Measurements from ENCODE around the gene ATP1A4.

The ATP1A4 gene

GRCh38 chr1:160162931-160163330, 11.5 kb downstream of the ATP1A4 start:
- no peak for ATAC-seq (ENCODE audit: low read depth)
- no peak overlapping the region for H3K27ac ChIP-seq (ENCODE audit: poor library complexity, severe bottlenecking)
- TF ChIP-seq, protein P1, sequence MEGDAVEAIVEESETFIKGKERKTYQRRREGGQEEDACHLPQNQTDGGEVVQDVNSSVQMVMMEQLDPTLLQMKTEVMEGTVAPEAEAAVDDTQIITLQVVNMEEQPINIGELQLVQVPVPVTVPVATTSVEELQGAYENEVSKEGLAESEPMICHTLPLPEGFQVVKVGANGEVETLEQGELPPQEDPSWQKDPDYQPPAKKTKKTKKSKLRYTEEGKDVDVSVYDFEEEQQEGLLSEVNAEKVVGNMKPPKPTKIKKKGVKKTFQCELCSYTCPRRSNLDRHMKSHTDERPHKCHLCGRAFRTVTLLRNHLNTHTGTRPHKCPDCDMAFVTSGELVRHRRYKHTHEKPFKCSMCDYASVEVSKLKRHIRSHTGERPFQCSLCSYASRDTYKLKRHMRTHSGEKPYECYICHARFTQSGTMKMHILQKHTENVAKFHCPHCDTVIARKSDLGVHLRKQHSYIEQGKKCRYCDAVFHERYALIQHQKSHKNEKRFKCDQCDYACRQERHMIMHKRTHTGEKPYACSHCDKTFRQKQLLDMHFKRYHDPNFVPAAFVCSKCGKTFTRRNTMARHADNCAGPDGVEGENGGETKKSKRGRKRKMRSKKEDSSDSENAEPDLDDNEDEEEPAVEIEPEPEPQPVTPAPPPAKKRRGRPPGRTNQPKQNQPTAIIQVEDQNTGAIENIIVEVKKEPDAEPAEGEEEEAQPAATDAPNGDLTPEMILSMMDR (IDR thresholded peaks at IDR 0.05; ENCODE audit: poor library complexity, severe bottlenecking) = no peak
- H3K4me1 ChIP-seq (ENCODE audit: insufficient read depth, poor library complexity, severe bottlenecking) = no peaks in the 10 kb centered on the region
- no peaks in the 10 kb centered on the region for H3K27me3 ChIP-seq (ENCODE audit: insufficient read depth, poor library complexity, severe bottlenecking)
- H3K36me3 ChIP-seq (ENCODE audit: low read depth) = no peaks in the 10 kb centered on the region
- H3K4me3 ChIP-seq (ENCODE audit: severe bottlenecking) = no peak overlapping the region
- no peak for DNase-seq (ENCODE audit: low spot score)
- H3K9me3 ChIP-seq (ENCODE audit: severe bottlenecking) = no peaks in the 10 kb centered on the region

DNA sequence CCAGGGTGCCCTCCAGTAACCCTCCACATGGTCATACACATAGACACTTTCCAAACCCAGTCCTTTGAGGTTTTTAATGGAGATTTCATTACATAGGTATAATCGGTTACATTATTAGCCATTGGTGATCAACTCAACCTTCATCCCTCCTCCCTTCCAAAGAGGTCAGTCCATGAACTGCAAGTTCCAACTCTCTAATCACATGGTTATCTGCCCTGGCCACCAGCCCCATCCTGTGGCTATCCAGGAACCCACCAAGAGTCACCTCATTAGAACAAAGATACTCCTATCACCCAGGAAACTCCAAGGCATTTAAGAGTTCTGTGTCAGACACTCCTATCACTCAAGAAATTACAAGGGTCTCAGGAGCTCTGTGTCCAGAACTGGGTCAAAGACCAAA, 12.2 kb downstream of the ATP1A4 start:
- Histone ChIP-seq H3K9me3 (ENCODE audit: severe bottlenecking) (no peaks in the 10 kb centered on the region), H3K4me1 (ENCODE audit: insufficient read depth, poor library complexity, severe bottlenecking) (no peaks in the 10 kb centered on the region), H3K27ac (ENCODE audit: poor library complexity, severe bottlenecking) (no peak overlapping the region), H3K4me3 (ENCODE audit: severe bottlenecking) (no peak overlapping the region), H3K36me3 (ENCODE audit: low read depth) (no peaks in the 10 kb centered on the region), H3K27me3 (ENCODE audit: insufficient read depth, poor library complexity, severe bottlenecking) (no peaks in the 10 kb centered on the region)
- DNase-seq (ENCODE audit: low spot score) (no peak), ATAC-seq (ENCODE audit: low read depth) (no peak)
- TF ChIP-seq, protein P1 (IDR thresholded peaks at IDR 0.05; ENCODE audit: poor library complexity, severe bottlenecking) = no peak

DNA sequence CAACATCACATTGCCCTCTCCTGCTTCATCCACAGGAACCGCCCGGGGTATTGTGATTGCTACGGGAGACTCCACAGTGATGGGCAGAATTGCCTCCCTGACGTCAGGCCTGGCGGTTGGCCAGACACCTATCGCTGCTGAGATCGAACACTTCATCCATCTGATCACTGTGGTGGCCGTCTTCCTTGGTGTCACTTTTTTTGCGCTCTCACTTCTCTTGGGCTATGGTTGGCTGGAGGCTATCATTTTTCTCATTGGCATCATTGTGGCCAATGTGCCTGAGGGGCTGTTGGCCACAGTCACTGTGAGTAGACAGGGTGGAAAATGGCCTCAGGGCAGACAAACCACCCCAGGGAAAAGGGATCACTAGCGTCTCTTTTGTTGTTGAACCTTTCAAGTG, 12.7 kb downstream of the ATP1A4 start:
- TF ChIP-seq, protein P1 (IDR thresholded peaks at IDR 0.05; ENCODE audit: poor library complexity, severe bottlenecking) = no peak
- Histone ChIP-seq H3K4me1 (ENCODE audit: insufficient read depth, poor library complexity, severe bottlenecking) (no peaks in the 10 kb centered on the region), H3K9me3 (ENCODE audit: severe bottlenecking) (no peaks in the 10 kb centered on the region), H3K4me3 (ENCODE audit: severe bottlenecking) (no peak overlapping the region), H3K27me3 (ENCODE audit: insufficient read depth, poor library complexity, severe bottlenecking) (no peaks in the 10 kb centered on the region), H3K36me3 (ENCODE audit: low read depth) (no peaks in the 10 kb centered on the region), H3K27ac (ENCODE audit: poor library complexity, severe bottlenecking) (no peak overlapping the region)
- DNase-seq (ENCODE audit: low spot score) = no peak
- ATAC-seq (ENCODE audit: low read depth) = no peak

GRCh38 chr1:160166166-160166868, 14.9 kb downstream of the ATP1A4 start:
- Histone ChIP-seq H3K27ac (ENCODE audit: poor library complexity, severe bottlenecking) (no peak overlapping the region), H3K27me3 (ENCODE audit: insufficient read depth, poor library complexity, severe bottlenecking) (no peaks in the 10 kb centered on the region), H3K4me1 (ENCODE audit: insufficient read depth, poor library complexity, severe bottlenecking) (peaks cover 3% of the 10 kb centered on the region), H3K9me3 (ENCODE audit: severe bottlenecking) (no peaks in the 10 kb centered on the region), H3K4me3 (ENCODE audit: severe bottlenecking) (no peak overlapping the region), H3K36me3 (ENCODE audit: low read depth) (no peaks in the 10 kb centered on the region)
- TF ChIP-seq, protein P1 (IDR thresholded peaks at IDR 0.05; ENCODE audit: poor library complexity, severe bottlenecking) = no peak
- ATAC-seq (ENCODE audit: low read depth) (no peak), DNase-seq (ENCODE audit: low spot score) (no peak)

GRCh38 chr1:160167056-160167455, 15.7 kb downstream of the ATP1A4 start:
- Histone ChIP-seq H3K27me3 (ENCODE audit: insufficient read depth, poor library complexity, severe bottlenecking) (no peaks in the 10 kb centered on the region), H3K4me1 (ENCODE audit: insufficient read depth, poor library complexity, severe bottlenecking) (peaks cover 6% of the 10 kb centered on the region), H3K4me3 (ENCODE audit: severe bottlenecking) (no peak overlapping the region), H3K9me3 (ENCODE audit: severe bottlenecking) (no peaks in the 10 kb centered on the region), H3K27ac (ENCODE audit: poor library complexity, severe bottlenecking) (no peak overlapping the region), H3K36me3 (ENCODE audit: low read depth) (no peaks in the 10 kb centered on the region)
- TF ChIP-seq, protein P1 (IDR thresholded peaks at IDR 0.05; ENCODE audit: poor library complexity, severe bottlenecking) = no peak
- DNase-seq (ENCODE audit: low spot score) = no peak
- ATAC-seq (ENCODE audit: low read depth) = no peak; the same call in 2 of the 3 replicates
